Measurements from ENCODE around the gene EXOSC2.

EXOSC2 gene

DNA sequence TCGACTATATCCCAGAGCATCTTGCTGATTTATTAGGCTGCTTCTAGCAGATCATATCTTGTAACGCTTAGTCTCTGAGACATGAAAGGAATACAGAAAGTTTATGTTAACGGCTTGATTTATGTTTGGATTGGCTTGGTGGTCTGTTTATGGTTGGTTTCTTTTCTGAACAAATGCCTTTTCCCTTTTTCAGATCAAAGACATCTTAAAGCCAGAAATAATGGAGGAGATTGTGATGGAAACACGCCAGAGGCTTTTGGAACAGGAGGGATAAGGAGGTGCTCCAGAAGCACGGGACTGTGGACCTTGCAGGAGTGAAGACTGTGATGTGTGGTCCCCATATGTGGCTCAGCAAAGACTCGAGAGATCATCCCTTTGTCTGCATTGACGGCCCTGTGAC is 9.9 kb downstream of the EXOSC2 start:
- TF ChIP-seq, protein P1, sequence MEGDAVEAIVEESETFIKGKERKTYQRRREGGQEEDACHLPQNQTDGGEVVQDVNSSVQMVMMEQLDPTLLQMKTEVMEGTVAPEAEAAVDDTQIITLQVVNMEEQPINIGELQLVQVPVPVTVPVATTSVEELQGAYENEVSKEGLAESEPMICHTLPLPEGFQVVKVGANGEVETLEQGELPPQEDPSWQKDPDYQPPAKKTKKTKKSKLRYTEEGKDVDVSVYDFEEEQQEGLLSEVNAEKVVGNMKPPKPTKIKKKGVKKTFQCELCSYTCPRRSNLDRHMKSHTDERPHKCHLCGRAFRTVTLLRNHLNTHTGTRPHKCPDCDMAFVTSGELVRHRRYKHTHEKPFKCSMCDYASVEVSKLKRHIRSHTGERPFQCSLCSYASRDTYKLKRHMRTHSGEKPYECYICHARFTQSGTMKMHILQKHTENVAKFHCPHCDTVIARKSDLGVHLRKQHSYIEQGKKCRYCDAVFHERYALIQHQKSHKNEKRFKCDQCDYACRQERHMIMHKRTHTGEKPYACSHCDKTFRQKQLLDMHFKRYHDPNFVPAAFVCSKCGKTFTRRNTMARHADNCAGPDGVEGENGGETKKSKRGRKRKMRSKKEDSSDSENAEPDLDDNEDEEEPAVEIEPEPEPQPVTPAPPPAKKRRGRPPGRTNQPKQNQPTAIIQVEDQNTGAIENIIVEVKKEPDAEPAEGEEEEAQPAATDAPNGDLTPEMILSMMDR (IDR thresholded peaks at IDR 0.05) = no peak

DNA sequence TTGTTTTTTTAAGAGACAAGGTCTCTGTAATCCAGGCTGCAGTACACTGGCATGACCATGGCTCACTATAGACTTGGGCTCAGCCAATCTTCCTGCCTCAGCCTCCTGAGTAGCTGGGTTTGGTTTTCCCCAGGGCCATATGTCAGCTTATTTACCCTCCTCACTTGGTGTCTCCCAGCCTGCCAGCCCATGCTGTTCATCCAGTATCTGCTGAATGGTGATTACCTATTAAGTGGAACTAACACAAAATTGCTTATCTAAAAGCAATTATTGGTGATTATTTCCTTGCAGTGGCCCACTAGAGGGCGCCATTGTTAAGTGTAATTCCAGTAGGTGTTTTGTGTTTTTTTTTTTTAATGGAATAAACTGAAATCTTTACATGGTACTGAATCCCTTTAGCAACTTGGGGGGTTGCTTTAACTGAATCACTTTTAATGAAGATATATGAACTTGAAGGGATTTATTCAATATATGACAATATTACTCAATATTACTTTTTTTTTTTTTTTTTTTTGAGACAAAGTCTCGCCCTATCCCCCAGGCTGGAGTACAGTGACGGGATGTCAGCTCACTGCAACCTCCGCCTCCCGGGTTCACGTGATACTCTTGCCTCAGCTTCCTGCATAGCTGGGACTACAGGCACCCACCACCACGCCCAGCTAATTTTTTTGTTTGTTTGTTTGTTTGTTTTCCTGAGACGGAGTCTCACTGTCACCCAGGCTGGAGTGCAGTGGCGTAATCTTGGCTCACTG is 13.8 kb downstream of the EXOSC2 start:
- TF ChIP-seq, protein P1 (IDR thresholded peaks at IDR 0.05) = peak; percentile 83; the same call in 1 of the 2 replicates

DNA sequence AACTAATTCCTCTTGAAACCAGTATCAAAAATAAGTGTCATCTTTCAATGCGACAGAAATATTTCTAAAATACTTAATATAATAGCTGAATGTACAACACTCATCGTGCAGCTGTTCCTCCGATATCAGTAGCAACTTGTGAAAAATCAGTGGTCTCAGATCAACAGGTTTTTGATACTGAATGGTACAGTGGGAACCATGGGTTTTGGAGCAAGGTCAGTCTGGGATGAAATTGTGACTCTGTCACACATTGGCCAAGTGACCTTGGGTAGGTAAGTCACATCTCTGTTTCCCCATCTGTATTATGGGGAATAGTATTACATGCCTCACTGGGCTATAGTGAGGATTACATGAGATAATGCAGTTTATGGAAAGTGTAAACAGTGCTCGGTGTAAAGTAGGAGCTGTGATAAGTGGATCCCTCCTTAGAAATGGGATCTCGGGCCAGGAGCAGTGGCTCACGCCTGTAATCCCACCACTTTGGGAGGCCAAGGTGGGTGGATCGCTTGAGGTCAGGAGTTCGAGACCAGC is 17.3 kb downstream of the EXOSC2 start:
- TF ChIP-seq, protein P1 (IDR thresholded peaks at IDR 0.05) = no peak

DNA sequence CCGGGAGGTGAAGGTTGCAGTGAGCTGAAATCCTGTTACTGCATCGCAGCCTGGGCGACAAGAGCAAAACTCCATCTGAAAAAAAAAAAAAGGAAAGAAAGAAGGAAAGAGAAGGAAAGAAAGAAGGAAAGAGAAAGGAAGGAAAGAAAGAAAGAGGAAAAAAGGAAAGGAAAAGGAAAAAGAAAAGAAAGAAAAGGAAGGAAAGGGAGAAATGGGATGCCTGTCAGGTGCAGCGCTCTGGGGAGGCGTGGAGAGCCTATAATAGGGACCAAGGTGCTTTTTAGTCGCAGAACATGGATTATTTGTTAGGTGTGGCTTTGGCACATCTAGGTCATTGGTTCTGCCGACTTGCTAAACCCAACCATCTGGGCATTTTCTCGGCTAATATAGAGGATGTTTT is 17.9 kb downstream of the EXOSC2 start:
- TF ChIP-seq, protein P1 (IDR thresholded peaks at IDR 0.05) = no peak

DNA sequence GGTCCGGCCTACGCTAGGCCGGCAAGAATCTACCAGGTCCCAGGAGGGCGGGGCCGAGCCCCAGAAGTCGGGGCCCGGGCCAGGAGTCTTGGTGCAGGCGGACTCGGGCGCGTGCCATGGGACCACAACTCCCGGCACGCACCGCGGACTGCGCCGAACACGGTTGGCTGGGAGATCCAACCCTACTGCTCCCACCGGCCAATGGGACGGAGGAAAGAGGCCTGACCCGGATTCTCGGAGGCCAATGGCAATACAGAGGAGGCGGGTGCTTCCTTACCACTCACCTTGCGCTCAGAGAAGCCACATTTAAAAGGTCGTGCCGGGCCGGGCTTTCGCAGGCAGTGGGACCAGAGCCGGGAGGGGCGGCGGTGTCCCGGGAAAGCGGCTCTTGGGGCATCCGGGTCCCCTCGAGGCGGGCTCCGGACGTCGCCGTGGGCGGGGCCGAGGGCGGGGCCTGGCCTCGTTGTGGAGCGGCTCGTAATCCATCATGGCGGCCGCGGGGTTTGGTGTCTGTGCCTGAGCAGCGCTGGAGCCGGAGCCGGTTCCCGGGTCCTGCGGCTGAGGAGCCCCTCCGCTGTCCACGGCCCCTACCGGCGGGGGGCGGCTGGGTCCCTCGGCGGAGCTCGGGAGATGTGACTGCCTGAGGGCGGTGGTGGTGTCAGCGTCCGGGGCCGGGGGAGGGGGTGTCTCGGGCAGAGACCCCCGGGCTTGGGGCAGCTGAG is 19.1 kb downstream of the EXOSC2 start:
- TF ChIP-seq, protein P1 (IDR thresholded peaks at IDR 0.05) = no peak

DNA sequence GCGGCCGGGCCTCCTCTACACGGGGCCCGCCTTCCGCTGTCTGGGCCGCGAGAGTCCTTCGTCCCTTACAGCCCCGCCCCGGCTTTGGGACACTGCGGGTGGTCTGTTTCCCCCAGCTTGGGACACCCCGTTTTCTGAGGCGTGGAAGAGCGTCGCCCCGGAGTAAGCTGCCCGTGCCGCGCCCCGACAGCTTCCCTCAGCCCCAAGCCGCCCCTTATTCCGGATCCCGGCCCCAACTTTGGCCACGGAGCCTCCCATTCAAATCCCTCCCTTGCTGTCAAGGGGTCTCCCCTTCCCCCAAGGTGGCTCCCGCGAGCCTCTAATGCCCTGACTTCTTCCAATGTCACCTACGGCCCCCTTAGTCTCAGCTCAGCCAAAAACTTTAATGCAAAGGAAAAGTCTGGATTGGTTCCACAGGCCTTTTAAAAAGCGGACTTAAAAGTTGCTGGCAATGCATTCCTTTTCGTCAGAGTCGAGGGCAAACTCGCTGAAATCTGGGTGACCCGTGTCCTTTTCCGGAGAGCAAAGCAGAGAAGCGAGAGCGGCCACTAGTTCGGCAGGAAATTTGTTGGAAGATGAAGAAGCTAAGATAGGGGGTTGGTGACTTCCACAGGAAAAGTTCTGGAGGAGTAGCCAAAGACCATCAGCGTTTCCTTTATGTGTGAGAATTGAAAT is 19.8 kb downstream of the EXOSC2 start:
- TF ChIP-seq, protein P1 (IDR thresholded peaks at IDR 0.05) = no peak

DNA sequence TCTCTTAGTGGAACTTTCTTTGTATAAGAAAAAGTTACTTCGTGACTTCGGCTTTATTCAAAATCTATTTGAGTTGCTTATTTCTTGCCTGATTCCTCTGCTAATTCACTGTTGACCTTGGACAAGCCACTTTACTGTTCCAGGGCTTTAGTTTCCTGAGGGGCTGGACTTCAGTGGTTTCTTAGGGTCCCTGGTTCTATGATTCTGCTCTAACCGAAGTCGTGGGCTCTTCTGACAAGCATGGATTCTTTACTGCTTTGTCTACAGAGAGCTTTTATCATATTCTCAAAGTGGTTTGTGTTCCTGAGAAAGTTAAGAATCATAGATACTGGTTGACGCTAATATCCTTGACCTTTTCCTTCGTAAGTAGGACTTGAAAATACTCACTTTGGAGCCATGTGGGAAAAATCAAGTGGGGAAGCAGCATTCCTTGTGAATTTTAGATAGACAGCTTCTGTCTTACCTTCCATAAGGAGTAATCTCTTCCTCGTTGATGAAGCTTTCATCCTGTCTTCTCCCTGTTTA is 21.1 kb downstream of the EXOSC2 start:
- TF ChIP-seq, protein P1 (IDR thresholded peaks at IDR 0.05) = no peak
